ENCODE results near the gene GPR183. TPM values are rescaled to one million over a fixed set of nuclear protein-coding genes. Genes with fewer than 3 reads are reported as not detected.

Gene GPR183
- total and polyA plus RNA-seq, 2 donors = 22.1 to 22.8 TPM

DNA sequence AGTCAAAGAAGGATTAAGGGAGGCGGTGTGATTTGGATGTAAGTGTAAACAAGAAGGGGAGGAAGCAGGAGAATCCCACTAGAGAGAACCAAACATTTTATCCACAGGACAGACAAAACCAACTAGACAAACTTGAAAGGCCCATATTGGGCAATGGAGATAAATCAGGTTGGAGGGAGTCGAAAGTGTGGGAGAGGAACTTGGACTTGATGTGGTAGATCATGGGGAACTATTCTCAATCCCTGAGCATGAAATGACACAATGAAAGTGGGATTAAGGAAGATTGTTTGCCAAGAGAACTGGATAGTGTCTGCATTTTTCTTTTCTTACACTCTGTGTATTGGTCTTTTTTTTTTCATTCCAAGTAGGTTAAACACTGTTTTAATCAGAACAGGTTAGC is 17.9 kb downstream of the GPR183 start:
- Histone ChIP-seq H3K36me3 (ENCODE audit: insufficient read depth) (no peaks in the 10 kb centered on the region), H3K4me1 (ENCODE audit: insufficient read depth) (no peaks in the 10 kb centered on the region), H3K27ac (ENCODE audit: low read depth) (no peak overlapping the region), H3K4me3 (ENCODE audit: low read depth, low read length) (no peak overlapping the region)
- no peak for DNase-seq (ENCODE audit: extremely low spot score)
- 62% methylated on average over 2 of the region's 2 CpGs for WGBS

DNA sequence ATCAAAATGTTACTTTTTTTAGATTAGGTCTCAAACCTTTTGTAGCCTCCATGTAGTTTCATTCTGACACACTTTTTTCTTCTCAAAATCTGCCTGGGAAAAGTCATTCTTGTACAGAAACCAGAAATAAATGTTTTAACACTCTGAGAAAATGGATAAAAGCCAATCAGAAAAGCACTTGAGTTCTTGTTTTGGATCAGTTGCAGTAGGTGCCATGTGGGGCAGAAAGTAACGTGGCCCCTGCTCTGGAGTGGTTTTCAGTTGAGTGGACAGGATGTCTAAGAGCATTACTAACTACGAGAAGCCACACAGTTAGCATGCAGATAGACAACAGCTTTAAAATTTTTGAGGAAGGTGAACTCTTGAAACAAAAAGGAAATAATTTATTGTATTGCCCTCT is 19.1 kb downstream of the GPR183 start:
- WGBS = 65% methylated on average over 2 of the region's 2 CpGs
- no peaks in the 10 kb centered on the region for H3K4me1 ChIP-seq (ENCODE audit: insufficient read depth)
- no peak overlapping the region for H3K27ac ChIP-seq (ENCODE audit: low read depth)
- no peak overlapping the region for H3K4me3 ChIP-seq (ENCODE audit: low read depth, low read length)
- H3K36me3 ChIP-seq (ENCODE audit: insufficient read depth) = no peaks in the 10 kb centered on the region
- DNase-seq (ENCODE audit: extremely low spot score) = no peak

DNA sequence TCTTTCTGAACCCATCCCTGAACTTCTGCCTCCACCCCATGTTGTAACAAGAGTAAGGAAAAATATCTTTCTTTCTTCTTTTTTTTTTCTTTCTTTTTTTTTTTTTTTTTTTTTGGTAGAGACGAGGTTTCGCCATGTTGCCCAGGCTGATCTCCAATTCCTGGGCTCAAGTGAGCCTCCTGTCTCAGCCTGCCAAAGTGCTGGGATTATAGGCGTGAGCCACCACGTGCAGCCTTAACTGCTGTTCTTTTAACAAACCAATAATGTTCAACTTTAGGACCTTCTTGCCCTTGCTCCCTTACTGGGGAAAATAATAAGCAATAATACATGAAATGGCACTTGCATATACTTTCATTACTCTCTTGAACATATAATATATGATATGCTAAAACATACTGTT is 19.6 kb downstream of the GPR183 start:
- Histone ChIP-seq H3K4me3 (ENCODE audit: low read depth, low read length) (no peak overlapping the region), H3K4me1 (ENCODE audit: insufficient read depth) (no peaks in the 10 kb centered on the region), H3K36me3 (ENCODE audit: insufficient read depth) (no peaks in the 10 kb centered on the region), H3K27ac (ENCODE audit: low read depth) (no peak overlapping the region)
- DNase-seq (ENCODE audit: extremely low spot score) = no peak
- 54% methylated on average over 4 of the region's 4 CpGs for WGBS

- no peak for DNase-seq (ENCODE audit: extremely low spot score)
- no peak overlapping the region for H3K27ac ChIP-seq (ENCODE audit: low read depth)
Measured at GRCh38 chr13:99285432-99286182, 21.6 kb downstream of the GPR183 start.

GRCh38 chr13:99282264-99283231 is 24.7 kb downstream of the GPR183 start:
- no peaks in the 10 kb centered on the region for H3K36me3 ChIP-seq (ENCODE audit: insufficient read depth)
- no peaks in the 10 kb centered on the region for H3K4me1 ChIP-seq (ENCODE audit: insufficient read depth)
- H3K4me3 ChIP-seq (ENCODE audit: low read depth, low read length) = no peak overlapping the region
- WGBS = 66% methylated on average over 1 of the region's 1 CpG
- H3K27ac ChIP-seq (ENCODE audit: low read depth) = no peak overlapping the region
- DNase-seq (ENCODE audit: extremely low spot score) = no peak

More at GRCh38 chr13:99285432-99286182, 21.6 kb downstream of the GPR183 start:
- 64% methylated on average over 10 of the region's 10 CpGs for WGBS
- Histone ChIP-seq H3K4me3 (ENCODE audit: low read depth, low read length) (no peak overlapping the region), H3K4me1 (ENCODE audit: insufficient read depth) (no peaks in the 10 kb centered on the region), H3K36me3 (ENCODE audit: insufficient read depth) (no peaks in the 10 kb centered on the region)

DNA sequence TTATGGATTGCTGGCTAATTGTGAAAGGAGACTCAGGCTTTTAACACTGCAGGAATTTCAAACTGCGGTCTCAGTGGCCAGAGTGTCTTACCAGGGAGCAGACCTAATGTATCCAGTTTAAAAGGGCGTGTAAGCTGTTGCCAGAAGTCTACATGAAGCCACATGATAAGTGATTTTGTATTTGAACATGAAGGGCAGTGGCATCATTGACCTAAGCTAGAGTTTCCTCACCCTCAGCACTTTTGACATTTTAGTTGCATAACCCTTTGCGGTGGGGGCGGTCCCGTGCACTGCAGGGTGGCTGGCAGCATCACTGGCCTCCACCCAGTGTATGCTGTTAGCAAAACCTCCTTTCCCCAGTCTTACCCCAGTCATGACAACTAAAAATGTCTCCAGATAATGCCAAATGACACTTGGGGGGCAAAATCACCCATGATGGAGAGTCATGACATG is 25.4 kb downstream of the GPR183 start:
- WGBS = 85% methylated on average over 5 of the region's 5 CpGs
- Histone ChIP-seq H3K27ac (ENCODE audit: low read depth) (no peak overlapping the region), H3K4me1 (ENCODE audit: insufficient read depth) (no peaks in the 10 kb centered on the region), H3K4me3 (ENCODE audit: low read depth, low read length) (no peak overlapping the region), H3K36me3 (ENCODE audit: insufficient read depth) (no peaks in the 10 kb centered on the region)
- DNase-seq (ENCODE audit: extremely low spot score) = no peak

DNA sequence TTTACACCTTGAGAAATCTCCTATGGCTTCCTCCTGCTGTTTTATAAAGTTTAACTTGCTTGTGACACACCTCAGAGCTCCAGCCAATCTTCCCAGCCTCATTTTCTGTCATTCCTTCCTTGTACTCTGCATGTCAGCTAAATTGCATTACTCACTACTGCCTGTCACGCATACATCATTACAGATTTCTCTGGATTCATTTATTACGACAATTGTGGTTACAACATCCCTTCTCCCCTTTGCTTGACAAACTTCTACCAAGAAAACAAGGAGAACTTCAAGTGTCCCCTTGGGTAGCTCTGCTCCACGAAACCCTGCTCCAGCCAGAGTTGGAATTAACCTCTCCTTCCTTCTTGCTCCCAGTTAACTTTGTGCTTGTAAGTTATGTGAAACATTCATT is 27.0 kb downstream of the GPR183 start:
- no peak for DNase-seq (ENCODE audit: extremely low spot score)
- Histone ChIP-seq H3K4me1 (ENCODE audit: insufficient read depth) (no peaks in the 10 kb centered on the region), H3K27ac (ENCODE audit: low read depth) (no peak overlapping the region), H3K36me3 (ENCODE audit: insufficient read depth) (no peaks in the 10 kb centered on the region), H3K4me3 (ENCODE audit: low read depth, low read length) (no peak overlapping the region)
- WGBS = 93% methylated on average over 3 of the region's 3 CpGs

- WGBS = 94% methylated on average over 2 of the region's 2 CpGs
- Histone ChIP-seq H3K36me3 (ENCODE audit: insufficient read depth) (no peaks in the 10 kb centered on the region), H3K27ac (ENCODE audit: low read depth) (no peak overlapping the region), H3K4me1 (ENCODE audit: insufficient read depth) (no peaks in the 10 kb centered on the region), H3K4me3 (ENCODE audit: low read depth, low read length) (no peak overlapping the region)
- no peak for DNase-seq (ENCODE audit: extremely low spot score)
Measured at GRCh38 chr13:99279637-99280036, 27.6 kb downstream of the GPR183 start.

DNA sequence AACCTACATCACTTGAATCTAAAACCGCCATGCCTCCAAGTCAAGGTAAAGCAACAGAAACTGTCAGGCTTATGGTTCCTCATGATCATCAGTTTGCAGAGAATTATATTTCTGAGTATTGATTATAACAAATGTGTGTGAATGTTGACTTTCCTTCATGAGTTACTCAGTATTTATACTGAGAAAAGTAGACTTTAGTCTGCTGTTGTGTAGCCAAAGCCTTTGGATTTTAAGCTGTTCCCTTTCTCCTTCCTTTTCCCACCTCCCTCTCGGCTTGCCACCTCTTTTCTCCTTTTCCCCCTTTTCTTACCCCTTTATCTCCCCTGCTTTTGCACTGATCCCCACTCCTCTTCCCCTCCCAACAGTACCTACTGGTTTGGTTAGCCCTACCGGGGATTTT is 28.4 kb downstream of the GPR183 start:
- WGBS = 90% methylated on average over 3 of the region's 3 CpGs
- Histone ChIP-seq H3K36me3 (ENCODE audit: insufficient read depth) (no peaks in the 10 kb centered on the region), H3K4me1 (ENCODE audit: insufficient read depth) (no peaks in the 10 kb centered on the region), H3K4me3 (ENCODE audit: low read depth, low read length) (no peak overlapping the region), H3K27ac (ENCODE audit: low read depth) (no peak overlapping the region)
- no peak for DNase-seq (ENCODE audit: extremely low spot score)

DNA sequence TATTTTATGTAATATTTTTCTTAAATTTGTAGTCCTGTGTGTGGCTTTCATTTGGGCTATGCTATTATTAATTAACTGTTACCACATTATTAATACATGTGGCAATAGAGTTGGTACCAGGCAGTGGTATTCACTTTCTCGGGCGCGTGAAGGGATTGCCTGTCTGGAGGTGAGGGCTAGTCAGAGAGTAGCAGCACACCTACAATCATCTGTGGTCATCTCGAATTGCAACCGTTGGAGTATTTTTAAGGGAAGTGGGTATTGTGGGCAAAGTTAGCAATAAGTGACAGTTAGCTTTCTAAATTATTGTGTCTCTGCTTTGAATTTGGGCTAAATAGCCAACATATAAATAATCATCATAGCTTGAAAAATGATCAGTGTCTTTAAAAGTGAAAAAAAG is 29.0 kb downstream of the GPR183 start:
- Histone ChIP-seq H3K4me3 (ENCODE audit: low read depth, low read length) (no peak overlapping the region), H3K27ac (ENCODE audit: low read depth) (no peak overlapping the region), H3K36me3 (ENCODE audit: insufficient read depth) (no peaks in the 10 kb centered on the region), H3K4me1 (ENCODE audit: insufficient read depth) (no peaks in the 10 kb centered on the region)
- 94% methylated on average over 5 of the region's 5 CpGs for WGBS
- no peak for DNase-seq (ENCODE audit: extremely low spot score)

GRCh38 chr13:99277629-99278028 is 29.6 kb downstream of the GPR183 start:
- Histone ChIP-seq H3K27ac (ENCODE audit: low read depth) (no peak overlapping the region), H3K4me1 (ENCODE audit: insufficient read depth) (no peaks in the 10 kb centered on the region), H3K36me3 (ENCODE audit: insufficient read depth) (no peaks in the 10 kb centered on the region), H3K4me3 (ENCODE audit: low read depth, low read length) (no peak overlapping the region)
- WGBS = 92% methylated on average over 4 of the region's 4 CpGs
- DNase-seq (ENCODE audit: extremely low spot score) = no peak

DNA sequence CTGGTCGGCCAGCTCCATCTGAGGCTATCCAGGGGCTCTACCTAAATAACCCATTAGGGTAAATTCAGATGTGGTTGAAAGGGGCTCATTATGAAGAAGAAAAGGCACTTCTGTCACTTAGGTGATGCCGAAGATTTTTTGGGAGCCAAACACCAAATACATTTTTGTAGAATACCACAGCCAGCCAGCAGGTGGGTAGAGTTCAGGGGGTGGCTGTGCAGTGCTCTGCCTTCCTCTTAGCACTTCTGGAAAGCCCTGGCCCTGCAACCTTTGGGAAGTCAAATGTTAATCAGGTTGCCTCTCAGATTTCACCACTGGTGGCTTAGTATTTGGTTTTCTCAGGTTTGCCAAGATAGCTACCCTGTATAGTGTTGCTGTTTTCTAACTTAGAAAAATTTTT is 30.5 kb downstream of the GPR183 start:
- 92% methylated on average over 2 of the region's 2 CpGs for WGBS
- H3K36me3 ChIP-seq (ENCODE audit: insufficient read depth) = no peaks in the 10 kb centered on the region
- no peak for DNase-seq (ENCODE audit: extremely low spot score)

DNA sequence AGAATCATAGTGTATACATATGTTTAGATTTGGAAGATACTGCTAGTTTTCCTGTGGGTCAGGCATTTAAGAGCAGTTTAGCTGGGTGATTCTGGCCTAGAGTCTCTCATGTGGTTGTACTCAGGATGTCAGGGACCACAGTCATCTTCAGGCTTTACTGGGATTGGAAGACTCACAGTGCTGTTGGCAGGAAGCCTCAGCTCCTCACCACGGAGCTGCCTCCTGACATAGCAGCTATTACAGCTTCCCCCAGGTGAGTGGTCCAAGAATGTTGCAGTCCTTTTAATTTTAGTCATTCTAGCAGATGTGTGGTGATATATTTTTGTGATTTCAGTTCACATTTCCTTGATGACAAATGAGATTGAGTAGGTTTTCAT is 32.1 kb downstream of the GPR183 start:
- no peak overlapping the region for H3K27ac ChIP-seq (ENCODE audit: low read depth)
- WGBS = 31% methylated on average over 1 of the region's 1 CpG
- no peak overlapping the region for H3K4me3 ChIP-seq (ENCODE audit: low read depth, low read length)
- H3K36me3 ChIP-seq (ENCODE audit: insufficient read depth) = no peaks in the 10 kb centered on the region
- no peak for DNase-seq (ENCODE audit: extremely low spot score)
- H3K4me1 ChIP-seq (ENCODE audit: insufficient read depth) = no peaks in the 10 kb centered on the region

More for the DNA sequence above, 30.5 kb downstream of the GPR183 start:
- Histone ChIP-seq H3K4me1 (ENCODE audit: insufficient read depth) (no peaks in the 10 kb centered on the region), H3K4me3 (ENCODE audit: low read depth, low read length) (no peak overlapping the region), H3K27ac (ENCODE audit: low read depth) (no peak overlapping the region)

DNA sequence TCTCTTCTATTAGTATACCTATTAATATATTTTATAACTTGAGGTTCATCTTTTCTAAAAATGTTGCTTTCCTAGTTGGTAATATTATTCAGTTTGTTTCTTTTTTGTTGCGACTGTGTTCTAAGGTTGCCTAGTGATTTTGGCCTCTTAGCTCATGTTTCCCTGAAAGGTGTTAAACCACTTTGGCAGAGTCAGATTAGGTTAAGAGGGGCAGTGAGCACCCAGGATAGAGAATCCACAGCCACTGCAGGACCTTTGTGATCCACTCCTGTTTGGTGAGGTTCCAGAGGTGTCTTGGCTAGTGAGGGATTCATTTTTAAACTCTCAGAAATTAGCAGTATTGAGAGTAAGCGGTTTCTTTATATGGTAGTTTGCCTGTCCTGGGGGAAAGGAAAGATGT is 34.1 kb downstream of the GPR183 start:
- Histone ChIP-seq H3K36me3 (ENCODE audit: insufficient read depth) (no peaks in the 10 kb centered on the region), H3K27ac (ENCODE audit: low read depth) (no peak overlapping the region), H3K4me3 (ENCODE audit: low read depth, low read length) (no peak overlapping the region), H3K4me1 (ENCODE audit: insufficient read depth) (no peaks in the 10 kb centered on the region)
- no peak for DNase-seq (ENCODE audit: extremely low spot score)
- WGBS = 94% methylated on average over 2 of the region's 2 CpGs

Data from urinary bladder (tissue), 4 donors.